HFFc6 (cell line): Measurements from ENCODE around the gene LRP1B. TPM values are rescaled to one million over a fixed set of nuclear protein-coding genes. Genes with fewer than 3 reads are reported as not detected.
"Not testable (repeated sequence)": the region's sequence is repeated elsewhere in the genome, so short reads cannot be mapped to it uniquely, and the experiment has no call there.

Source experiments
- DNase-seq: peaks from one replicate; pipeline ENCODE4 v3.0.0-alpha.2; 2018
- H3K27ac Mint-ChIP-seq: 2 replicates; pipeline ENCODE4 v1.8.0; 2020; ENCODE audit warnings: mild to moderate bottlenecking, mixed read lengths
- H3K27me3 Mint-ChIP-seq: 2 replicates; pipeline ENCODE4 v1.8.0; 2021; ENCODE audit warnings: mild to moderate bottlenecking, moderate library complexity, mixed read lengths; ENCODE audit not compliant: insufficient read depth
- H3K36me3 Mint-ChIP-seq: 2 replicates; pipeline ENCODE4 v1.8.0; 2021; ENCODE audit warnings: low read depth, mixed read lengths
- H3K4me1 Mint-ChIP-seq: 2 replicates; pipeline ENCODE4 v1.8.0; 2020; ENCODE audit warnings: low read depth, mixed read lengths
- H3K4me3 Mint-ChIP-seq: 2 replicates; pipeline ENCODE4 v1.8.0; 2020; ENCODE audit warnings: mild to moderate bottlenecking, moderate library complexity, mixed read lengths
- H3K9me3 Mint-ChIP-seq: 2 replicates; pipeline ENCODE4 v1.8.0; 2020; ENCODE audit warnings: mild to moderate bottlenecking, mixed read lengths
- CTCF ChIP-seq: fragments of 200-600 bp; sonication (generic); IDR thresholded peaks from 2 replicates; pipeline ENCODE4 v1.5.0; 2021; ENCODE audit warnings: antibody characterized with exemption, mild to moderate bottlenecking
- total RNA-seq, 6 experiments: library from RNA; stranded (reverse); fragmentation: NEBNext Ultra II Directional; extraction: Animal tissue kit (Norgen Biotek cat#: 25700); gene quantifications; 2 replicates in 1 of 6; 3 replicates in 5 of 6; pipeline ENCODE4 v1.2.3, GENCODE V29; 2021

The LRP1B gene
- total RNA-seq, 6 experiments from 2014 or later: not detected

- Mint-ChIP-seq H3K4me1 (no peaks in the 10 kb centered on the region), H3K9me3 (peaks cover 13% of the 10 kb centered on the region), H3K27ac (no peak overlapping the region), H3K36me3 (no peaks in the 10 kb centered on the region), H3K27me3 (no peaks in the 10 kb centered on the region), H3K4me3 (no peak overlapping the region)
- TF ChIP-seq CTCF: no peak
- no peak for DNase-seq
These were observed 35.2 kb downstream of the LRP1B start for GRCh38 chr2:142095647-142096046.

GRCh38 chr2:142094233-142094632 lies 36.6 kb downstream of the LRP1B start:
- Mint-ChIP-seq H3K27me3 (no peaks in the 10 kb centered on the region), H3K4me1 (no peaks in the 10 kb centered on the region), H3K36me3 (no peaks in the 10 kb centered on the region), H3K4me3 (no peak overlapping the region), H3K9me3 (peaks cover 9% of the 10 kb centered on the region; the same call in 1 of the 2 replicates), H3K27ac (no peak overlapping the region)
- TF ChIP-seq CTCF: no peak
- no peak for DNase-seq

GRCh38 chr2:142088058-142088568 lies 42.7 kb downstream of the LRP1B start:
- no peak overlapping the region for H3K27ac Mint-ChIP-seq
- no peaks in the 10 kb centered on the region for H3K36me3 Mint-ChIP-seq
- no peak for DNase-seq
- H3K27me3 Mint-ChIP-seq: no peaks in the 10 kb centered on the region
- H3K4me1 Mint-ChIP-seq: no peaks in the 10 kb centered on the region
- peaks cover 18% of the 10 kb centered on the region for H3K9me3 Mint-ChIP-seq
- no peak for TF ChIP-seq CTCF
- H3K4me3 Mint-ChIP-seq: no peak overlapping the region

- H3K4me1 Mint-ChIP-seq, H3K27ac Mint-ChIP-seq, H3K4me3 Mint-ChIP-seq, H3K27me3 Mint-ChIP-seq, DNase-seq, H3K36me3 Mint-ChIP-seq: not testable (repeated sequence)
- H3K9me3 Mint-ChIP-seq: peaks cover 22% of the 10 kb centered on the region
These were observed 43.2 kb downstream of the LRP1B start for GRCh38 chr2:142087585-142087984.

- Mint-ChIP-seq H3K27ac (no peak overlapping the region), H3K4me3 (no peak overlapping the region), H3K9me3 (peaks cover 32% of the 10 kb centered on the region), H3K36me3 (no peaks in the 10 kb centered on the region), H3K27me3 (no peaks in the 10 kb centered on the region), H3K4me1 (no peaks in the 10 kb centered on the region)
- no peak for TF ChIP-seq CTCF
- no peak for DNase-seq
These were observed 48.4 kb downstream of the LRP1B start for GRCh38 chr2:142082368-142082767.

- TF ChIP-seq CTCF: no peak
- H3K27me3 Mint-ChIP-seq: no peaks in the 10 kb centered on the region; the same call in 1 of the 2 replicates
- H3K36me3 Mint-ChIP-seq: peaks cover 9% of the 10 kb centered on the region; the same call in 1 of the 2 replicates
- no peak overlapping the region for H3K27ac Mint-ChIP-seq
- H3K9me3 Mint-ChIP-seq: peaks cover 45% of the 10 kb centered on the region
- H3K4me1 Mint-ChIP-seq: no peaks in the 10 kb centered on the region
- no peak for DNase-seq
- no peak overlapping the region for H3K4me3 Mint-ChIP-seq
These were observed 54.5 kb downstream of the LRP1B start for GRCh38 chr2:142076317-142076716.
